Measurements from ENCODE around the gene LBH.
A peak's percentile ranks its signal among the peaks of the same experiment; 100 is the strongest.

LBH gene

GRCh38 chr2:30217644-30218337 is 13.5 kb upstream of the LBH start:
- no peak for DNase-seq

GRCh38 chr2:30218338-30218713 is 13.0 kb upstream of the LBH start:
- DNase-seq: no peak

- DNase-seq: no peak
These were observed 12.5 kb upstream of the LBH start for GRCh38 chr2:30218814-30219213.

GRCh38 chr2:30219886-30220875 is 11.2 kb upstream of the LBH start:
- no peak for DNase-seq

GRCh38 chr2:30221531-30221930 is 9.8 kb upstream of the LBH start:
- no peak for DNase-seq

- DNase-seq: no peak
These were observed 9.3 kb upstream of the LBH start for GRCh38 chr2:30222031-30222430.

- DNase-seq: no peak
These were observed 8.5 kb upstream of the LBH start for GRCh38 chr2:30222636-30223360.

- no peak for DNase-seq
These were observed 7.9 kb upstream of the LBH start for GRCh38 chr2:30223413-30223874.

- no peak for DNase-seq
These were observed 7.2 kb upstream of the LBH start for GRCh38 chr2:30224151-30224550.

- peak in 4 of 5 donors; percentile 27 to 79 (median 42) for DNase-seq
These were observed 6.1 kb upstream of the LBH start for GRCh38 chr2:30225131-30225762.

- no peak for DNase-seq
These were observed 4.9 kb upstream of the LBH start for GRCh38 chr2:30226144-30227032.

- DNase-seq: no peak
These were observed 1.7 kb upstream of the LBH start for GRCh38 chr2:30229596-30229995.

- DNase-seq: no peak
These were observed 680 bp upstream of the LBH start for GRCh38 chr2:30230497-30231211.

GRCh38 chr2:30231996-30232800 is 864 bp downstream of the LBH start:
- DNase-seq: peak; percentile 65 to 82 (median 76)

- DNase-seq: peak in 2 of 5 donors; percentile 27 to 43
These were observed 1.4 kb downstream of the LBH start for GRCh38 chr2:30232801-30233130.

- DNase-seq: no peak
These were observed 2.1 kb downstream of the LBH start for GRCh38 chr2:30233271-30234009.

- DNase-seq: peak in 1 of 5 donors; percentile 55
These were observed 3.0 kb downstream of the LBH start for GRCh38 chr2:30234180-30234971.

GRCh38 chr2:30235008-30235655 is 3.8 kb downstream of the LBH start:
- peak in 3 of 5 donors; percentile 26 to 55 (median 34) for DNase-seq

Data from T-helper 1 cell (primary cell).